GM04503 (cell line): ENCODE results near the gene GPT2.
"Not testable (repeated sequence)": the region's sequence is repeated elsewhere in the genome, so short reads cannot be mapped to it uniquely, and the experiment has no call there.

Source experiments
- DNase-seq: peaks from one replicate; pipeline ENCODE4 v3.0.0-alpha.2; 2012; ENCODE audit warnings: low read depth

GPT2 gene

DNA sequence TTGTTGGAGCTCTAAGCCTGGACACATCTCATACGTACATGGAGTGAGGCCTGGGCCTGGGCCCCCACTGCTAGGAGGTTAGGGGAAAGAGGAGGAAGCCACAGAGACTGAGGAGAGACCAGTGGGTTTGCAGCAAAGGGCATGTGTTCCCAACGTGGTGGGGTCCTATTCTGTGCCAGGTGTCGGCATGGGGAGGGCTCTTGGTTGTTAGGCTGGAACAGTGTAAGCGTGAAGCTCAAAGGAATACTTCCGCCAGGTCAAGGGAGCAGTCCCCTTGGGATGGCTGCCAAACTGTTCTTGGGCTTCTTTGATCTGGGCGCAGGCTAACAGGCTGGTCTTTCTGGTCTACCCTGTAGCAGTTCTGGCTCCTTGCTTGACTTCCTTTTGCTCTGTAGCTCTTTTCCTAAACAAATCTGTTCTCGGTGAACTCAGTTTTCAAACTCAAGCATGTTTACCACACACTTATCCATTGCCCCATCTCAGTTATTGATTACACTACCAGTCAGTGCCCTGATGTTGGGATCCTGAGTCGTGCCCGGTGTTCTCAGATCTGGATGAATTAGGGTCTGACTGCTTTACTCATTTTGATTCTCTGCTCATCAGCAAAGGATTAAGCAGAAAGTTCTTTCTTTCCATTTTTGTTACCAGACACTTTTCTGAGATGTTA lies 36.4 kb downstream of the GPT2 start:
- DNase-seq: no peak

DNA sequence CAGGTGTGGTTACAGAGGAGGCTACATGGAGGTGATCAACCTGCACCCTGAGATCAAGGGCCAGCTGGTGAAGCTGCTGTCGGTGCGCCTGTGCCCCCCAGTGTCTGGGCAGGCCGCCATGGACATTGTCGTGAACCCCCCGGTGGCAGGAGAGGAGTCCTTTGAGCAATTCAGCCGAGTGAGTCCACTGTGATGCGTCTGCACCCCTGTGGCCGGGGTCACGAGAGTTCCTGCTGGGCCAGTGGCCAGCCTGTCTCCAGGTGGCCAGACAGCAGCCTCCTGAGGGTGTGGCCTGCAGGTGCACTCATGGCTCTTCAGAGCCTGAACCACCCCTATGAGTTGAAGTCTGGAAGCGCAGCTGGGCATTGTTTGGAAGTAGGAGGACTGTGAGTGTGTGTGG lies 38.1 kb downstream of the GPT2 start:
- DNase-seq: no peak

DNA sequence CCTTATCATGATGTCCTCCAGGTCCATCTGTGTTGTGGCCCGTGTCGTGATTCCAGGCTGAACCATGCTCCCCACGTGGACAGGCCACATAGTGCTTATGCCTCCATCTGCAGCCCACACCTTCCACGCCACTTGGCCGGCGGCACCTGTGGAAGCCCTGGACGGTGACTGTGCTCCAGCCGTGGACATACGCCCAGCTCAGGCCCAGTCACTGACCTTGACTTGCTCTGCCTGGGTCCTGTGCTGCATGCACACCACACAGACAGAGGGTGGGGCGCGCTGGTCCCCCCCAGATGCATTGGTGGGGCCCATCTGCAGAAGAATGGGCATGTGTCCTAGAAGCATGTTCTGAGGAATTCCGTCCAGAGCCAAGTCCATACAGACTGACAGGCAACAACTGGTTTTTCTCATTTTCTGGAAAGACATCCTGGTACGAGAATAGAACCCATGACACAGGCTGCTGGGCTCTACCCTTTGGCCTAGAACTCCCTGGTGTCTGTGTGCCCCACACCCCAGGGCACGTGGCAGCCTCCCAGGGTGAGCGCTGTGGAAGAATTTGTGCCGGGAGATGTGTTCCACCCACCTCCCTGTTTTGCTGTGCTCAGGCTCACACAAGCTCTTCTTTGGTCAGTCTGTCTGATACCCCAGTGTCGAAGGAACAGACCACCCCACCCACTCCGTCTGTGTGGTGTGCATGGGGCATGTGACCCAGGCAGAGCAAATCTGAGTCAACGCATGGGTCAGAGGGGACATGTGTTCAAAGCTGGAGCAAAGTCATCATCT lies 39.5 kb downstream of the GPT2 start:
- no peak for DNase-seq

DNA sequence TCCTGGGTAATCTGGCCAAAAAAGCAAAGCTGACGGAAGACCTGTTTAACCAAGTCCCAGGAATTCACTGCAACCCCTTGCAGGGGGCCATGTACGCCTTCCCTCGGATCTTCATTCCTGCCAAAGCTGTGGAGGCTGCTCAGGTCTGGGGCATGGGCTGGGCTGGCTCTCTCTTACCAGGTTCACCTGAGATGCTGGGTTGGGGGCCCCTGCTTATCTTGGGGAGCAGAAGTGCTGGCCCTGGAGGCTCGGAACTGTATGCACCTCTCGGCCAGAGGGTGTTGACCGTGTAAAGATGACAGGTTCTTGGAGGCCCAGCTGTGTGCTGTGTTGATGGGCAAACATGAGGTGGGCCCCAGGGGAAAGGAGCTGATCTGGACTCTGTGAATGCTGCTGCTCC lies 40.2 kb downstream of the GPT2 start:
- no peak for DNase-seq

DNA sequence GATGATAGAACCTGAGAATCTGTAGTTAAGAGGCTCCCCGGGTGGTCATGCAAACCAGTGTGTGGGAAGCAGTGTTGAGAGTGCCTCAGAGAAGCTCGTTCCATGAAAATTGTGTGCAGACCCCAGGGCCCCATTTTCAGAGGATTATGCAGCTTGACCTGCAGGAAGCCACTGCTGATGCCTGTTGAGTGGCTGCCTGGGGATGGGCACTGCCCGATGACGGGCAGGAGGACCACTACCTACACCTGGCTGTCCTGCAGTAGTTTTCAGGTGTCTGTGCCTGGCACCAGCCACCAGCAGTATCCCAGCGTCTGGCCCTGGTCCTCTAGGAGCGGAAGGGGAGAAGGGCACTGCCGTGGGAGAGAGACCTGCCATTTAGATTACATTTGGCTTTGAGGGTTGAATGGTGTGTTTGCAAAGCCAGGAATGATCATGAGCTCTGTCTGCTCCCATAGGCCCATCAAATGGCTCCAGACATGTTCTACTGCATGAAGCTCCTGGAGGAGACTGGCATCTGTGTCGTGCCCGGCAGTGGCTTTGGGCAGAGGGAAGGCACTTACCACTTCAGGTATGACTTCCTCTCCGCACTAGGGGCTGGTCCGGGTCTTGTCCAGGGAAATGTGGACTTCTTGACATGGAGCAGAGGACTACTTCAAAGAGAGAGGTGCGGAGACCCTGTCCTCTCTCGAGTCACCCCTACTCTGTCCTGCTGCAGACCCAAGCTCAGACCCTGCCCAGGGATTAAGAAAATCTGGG lies 42.5 kb downstream of the GPT2 start:
- DNase-seq: no peak

DNA sequence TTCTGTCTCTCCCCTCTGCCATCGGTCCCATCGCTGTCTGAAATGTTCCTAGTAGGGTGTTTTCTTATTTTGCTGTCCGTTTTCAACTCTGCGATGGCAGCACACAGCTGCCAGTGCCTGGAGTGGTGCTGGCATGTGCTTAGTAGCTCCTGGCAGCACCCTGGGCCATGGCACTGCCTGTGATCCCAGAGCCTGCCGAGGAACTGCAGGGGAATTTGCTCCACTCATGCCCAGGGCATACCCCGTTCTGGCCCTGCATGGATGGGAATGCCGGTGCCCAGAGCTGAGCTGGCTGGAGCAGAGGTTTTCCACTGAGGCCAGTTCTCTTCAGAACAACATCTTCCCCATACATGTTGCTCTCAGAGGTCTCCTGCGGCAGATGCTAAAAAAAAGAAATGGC lies 43.1 kb downstream of the GPT2 start:
- DNase-seq: no peak

DNA sequence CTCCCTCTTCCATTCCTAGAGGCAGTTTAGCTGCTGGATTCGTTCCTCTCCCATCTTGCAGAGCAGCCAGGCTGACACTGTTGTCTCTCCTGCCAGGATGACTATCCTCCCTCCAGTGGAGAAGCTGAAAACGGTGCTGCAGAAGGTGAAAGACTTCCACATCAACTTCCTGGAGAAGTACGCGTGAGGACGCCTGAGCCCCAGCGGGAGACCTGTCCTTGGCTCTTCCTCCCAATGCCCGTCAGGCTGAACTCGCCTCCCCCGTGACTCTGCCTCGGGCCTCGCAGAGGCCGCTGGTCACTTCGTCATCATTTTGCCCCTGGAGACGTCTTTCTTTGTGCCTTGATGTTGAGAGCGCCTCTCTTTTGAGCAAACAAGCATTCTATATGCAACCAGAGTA lies 44.6 kb downstream of the GPT2 start:
- no peak for DNase-seq

DNA sequence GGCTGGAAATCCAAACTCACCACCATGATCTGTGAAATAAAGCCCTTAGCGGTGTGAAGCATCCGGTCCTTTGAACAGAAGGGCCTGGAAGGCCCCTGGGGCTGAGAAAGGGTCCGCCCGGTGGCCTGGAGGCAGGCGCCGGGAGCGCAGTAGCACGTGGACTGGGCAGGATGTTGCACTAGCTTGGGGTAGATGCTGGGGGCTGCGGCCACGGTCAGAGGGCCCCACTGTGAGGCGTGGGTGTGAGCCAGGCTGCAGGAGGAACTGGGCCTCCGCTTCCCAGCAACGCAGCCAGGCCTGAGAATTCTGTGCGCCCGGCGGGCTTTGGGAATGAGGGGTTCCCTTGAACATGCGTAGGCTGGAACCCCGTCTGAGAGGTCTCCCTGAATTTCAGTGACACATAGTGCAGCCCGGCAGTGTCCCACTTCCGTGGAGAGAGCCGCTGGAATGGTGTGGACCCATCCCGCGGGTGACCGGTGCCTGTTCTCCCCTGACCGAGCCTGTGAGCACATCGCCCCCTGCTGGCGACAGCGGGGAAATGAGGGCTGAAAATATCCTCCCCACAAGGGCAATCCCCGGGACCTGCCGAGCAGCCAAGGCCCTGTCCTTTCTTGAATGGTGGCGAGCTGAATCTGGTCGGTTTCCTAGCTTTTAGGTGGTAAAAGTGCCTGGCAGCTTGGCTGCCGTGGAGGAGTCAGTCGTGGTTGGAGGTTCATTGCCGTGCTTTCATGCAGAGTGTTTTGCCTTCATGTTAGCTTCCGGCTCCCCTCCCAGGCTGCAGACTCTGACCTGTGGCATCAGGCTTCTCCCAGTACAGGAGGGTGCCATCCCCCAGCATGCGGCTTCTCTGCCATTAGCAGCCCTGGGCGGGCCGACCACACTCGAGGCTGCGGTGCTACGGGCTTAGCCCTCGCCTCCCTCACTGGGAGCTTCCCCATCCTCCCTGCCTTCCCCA lies 45.5 kb downstream of the GPT2 start:
- no peak for DNase-seq

DNA sequence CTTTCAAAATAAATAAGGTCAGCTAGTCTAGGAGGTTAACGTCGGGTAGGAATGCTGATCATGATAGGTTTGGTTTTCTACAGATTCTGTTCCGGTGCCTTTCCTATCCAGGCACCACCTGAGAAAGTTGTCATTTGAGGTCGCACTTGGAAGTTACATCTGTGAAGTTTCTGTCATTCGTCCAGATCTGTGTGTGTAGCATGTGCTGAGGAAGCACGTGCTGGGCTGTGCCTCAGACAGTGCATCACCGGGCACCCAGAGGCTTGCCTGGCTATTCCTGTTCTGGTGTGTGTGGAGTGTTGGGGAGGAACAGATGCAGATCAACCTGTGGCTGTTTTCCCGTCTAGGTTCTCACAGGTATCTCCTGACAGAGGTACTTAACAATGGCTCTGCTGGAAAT lies 46.7 kb downstream of the GPT2 start:
- no peak for DNase-seq

DNA sequence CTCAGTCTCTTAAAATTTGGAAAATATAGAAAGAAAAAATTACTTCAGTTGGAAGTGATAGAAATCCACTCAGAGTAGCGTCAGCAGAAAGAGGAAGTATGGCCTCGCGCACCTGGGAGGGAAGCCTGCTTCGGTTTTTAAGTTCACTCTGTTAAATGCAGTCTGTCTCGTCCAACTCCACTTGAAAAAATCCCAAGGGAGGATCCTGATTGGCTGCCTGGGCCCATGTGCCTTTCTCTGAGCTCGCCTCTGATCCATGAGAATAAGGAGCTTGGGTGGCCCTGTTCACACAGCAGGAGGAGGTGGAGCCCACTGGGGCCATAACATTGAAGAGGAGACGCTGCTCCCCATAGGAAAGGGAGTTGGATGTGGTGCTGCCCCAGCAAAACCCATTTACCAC lies 48.6 kb downstream of the GPT2 start:
- DNase-seq: no peak

DNA sequence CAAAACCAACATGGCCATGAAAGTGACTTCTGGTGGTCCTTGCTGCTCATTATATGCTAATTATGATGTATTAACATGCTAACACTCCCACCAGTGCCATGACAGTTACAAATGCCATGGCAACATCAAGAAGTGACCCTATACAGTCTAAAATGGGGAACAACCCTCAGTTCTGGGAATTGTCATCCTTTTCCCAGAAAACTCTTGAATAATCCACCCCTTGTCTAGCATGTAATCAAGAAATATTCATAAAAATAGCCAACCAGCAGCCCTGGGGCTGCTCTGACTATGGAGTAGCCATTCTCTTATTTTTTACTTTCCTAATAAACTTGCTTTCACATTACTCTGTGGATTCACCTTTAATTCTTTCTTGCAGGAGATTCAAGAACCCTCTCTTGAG lies 53.4 kb downstream of the GPT2 start:
- DNase-seq: no peak

DNA sequence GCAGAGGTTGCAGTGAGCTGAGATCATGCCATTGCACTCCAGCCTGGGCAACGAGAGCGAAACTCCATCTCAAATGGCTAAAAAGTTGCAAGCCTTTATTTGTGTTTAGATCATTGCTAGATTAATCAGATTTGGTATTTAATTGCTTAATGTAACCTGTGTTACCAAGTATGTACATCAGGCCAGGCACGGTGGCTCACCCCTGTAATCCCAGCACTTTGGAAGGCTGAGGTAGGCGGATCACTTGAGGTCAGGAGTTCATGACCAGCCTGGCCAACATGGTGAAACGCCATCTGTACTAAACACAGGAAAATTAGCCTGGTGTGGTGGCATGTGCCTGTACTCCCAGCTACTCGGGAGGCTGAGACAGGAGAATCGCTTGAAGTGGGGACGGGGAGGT lies 60.6 kb downstream of the GPT2 start:
- DNase-seq: not testable (repeated sequence)

DNA sequence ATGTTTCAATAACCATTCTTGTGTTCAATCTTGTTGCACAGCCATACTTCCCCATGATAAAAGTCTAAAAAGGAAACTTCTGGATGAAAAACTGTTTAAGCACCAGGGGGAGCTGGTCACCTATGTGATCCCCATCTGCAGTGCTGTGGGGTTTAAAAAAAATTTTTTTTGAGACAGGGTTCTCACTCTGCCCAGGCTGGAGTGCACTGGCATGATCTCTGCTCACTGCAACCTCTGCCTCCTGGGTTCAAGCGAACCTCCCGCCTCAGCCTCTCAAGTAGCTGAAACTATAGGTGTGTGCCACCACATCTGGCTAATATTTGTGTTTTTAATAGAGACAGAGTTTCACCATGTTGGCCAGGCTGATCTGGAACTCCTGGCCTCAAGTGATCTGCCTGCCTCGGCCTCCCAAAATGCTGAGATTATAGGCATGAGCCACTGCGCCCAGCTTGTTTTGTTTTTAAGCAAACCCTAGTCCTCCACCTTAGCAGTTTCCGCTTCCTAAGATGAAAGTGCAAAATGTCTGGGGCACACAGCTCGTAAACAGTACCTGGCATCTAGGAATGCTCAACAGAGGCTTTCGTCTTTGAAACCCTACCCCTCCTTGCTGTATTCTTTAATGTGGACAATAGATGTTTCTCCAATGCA lies 63.9 kb downstream of the GPT2 start:
- DNase-seq: no peak

DNA sequence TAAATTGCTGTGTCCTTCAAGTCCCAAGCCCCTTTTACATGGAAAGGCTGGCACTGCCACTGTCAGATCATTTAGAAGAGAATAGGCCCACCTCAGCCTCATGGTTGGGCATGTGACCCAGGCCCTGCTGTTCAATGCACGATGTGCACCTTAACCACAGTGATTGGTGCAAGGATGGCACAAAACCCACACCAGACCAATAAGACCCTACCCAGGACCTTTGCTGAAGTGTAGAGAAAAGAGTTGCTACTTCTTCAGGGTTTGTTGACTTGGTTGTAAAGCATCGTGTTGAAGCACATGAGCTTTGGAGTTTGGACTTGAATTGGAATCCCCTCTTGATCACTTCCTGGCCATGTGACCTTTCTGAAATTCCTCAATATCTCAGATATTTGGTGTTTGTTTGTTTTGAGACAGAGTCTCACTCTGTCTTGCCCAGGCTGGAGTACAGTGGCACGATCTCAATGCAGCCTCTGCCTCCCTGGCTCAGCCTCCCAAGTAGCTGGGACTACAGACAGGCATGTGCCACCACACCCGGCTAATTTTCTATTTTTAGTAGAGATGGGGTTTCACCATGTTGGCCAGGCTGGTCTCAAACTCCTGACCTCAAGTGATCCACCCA lies 64.5 kb downstream of the GPT2 start:
- DNase-seq: no peak

DNA sequence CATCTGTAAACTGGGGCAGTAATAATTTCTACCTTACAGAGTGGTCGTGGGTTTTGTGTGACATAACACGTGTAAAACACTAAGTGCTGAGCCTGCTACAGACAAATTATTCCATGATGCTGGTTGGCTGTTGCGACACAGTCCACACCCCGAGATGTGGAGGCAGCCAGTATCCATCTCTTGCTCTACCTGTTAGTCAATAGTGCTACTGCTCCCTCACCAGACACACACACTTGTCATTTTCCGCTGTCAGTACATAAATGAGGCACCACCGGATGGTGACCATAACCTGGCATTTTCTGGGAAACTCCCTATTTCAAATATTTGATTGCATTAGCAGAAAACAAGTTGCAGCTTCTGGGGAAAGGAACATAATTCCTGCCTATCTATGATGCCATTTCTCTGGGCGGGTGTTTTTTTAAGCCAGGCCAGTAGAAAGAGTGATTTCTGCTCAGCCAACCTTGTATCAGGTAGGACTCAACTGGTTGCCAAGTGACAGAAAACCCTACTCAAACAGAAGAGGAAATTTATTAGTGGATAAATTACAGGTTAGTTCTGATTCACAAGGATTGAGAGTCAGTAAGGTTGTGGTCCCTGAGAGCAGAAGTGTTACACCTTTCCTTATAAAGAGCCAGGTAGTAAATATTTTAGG lies 65.2 kb downstream of the GPT2 start:
- no peak for DNase-seq

DNA sequence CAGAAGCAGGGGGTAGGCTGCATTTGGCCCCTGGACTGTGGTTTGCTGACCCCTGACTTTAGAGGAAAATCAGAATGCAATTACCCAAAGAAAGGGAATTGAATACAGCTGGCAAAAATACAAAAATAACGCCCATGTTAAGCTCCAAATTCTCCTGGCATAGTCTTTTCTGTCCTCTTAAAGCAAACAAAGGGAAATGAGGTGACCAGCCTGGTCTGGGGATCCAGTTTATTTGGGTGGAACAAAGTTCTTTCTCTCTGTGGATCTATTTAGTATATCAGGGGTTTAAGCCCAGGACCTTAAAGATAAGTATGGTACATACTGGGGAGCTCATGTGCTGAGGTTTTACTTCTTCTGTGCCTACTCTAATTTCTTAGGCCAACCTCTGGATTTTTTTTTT lies 65.8 kb downstream of the GPT2 start:
- no peak for DNase-seq

DNA sequence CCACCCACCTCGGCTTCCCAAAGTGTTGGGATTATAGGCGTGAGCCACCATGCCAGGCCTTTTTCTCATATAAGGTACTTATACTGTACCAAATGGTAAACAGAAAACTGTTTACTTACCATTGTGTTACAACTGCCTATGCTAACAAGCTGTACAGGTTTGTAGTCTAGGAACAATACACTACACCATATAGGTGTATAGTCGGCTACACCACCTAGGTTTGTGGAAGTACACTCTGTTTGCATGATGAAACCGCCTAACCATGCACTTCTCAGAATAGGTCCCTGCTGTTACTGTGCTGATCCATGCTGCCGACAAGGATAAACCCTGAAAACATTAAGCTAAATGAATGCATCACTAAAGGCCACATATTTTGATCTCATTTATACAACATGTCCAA lies 70.4 kb downstream of the GPT2 start:
- DNase-seq: no peak

DNA sequence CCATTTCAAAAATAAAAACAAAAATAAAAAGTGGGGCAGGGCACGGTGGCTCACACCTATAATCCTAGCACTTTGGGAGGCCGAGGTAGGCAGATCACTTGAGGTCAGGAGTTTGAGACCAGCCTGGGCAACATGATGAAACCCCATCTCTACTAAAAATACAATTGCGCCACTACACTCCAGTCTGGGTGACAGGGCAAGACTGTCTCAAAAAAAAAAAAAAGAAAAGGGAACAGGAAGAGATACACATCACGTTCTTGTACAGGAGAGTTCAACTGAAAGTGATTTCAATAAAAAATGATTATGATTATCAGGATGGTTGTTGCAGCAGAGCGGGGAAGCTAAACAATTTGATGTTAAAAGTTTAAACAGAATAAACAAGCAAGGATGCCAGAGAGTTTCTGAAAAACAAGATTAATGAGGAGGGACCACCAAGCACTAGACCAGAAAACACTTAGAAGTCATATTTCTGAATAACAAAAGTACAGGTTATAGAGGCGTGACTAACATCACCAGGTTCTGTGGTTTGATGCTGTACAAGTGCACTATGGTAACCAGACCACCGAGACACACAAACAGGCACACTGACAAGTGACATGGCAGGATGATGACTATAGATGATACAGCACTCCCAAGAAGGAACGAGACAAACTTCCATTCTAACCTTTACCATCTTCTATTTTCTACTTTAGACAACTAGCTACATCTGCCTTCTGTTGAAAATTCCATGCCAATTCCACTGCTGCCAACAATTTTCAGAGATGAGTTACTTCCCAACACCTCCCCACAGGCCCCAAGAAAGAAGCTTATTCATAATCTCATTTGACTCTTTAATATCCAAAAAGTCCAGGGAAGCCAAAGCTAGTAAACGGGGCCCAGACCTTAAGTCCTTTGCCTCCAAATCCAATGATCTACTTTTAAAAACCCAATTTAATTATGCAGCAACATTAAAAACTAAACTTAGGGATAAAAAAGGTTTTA lies 77.5 kb downstream of the GPT2 start:
- DNase-seq: peak; percentile 27

DNA sequence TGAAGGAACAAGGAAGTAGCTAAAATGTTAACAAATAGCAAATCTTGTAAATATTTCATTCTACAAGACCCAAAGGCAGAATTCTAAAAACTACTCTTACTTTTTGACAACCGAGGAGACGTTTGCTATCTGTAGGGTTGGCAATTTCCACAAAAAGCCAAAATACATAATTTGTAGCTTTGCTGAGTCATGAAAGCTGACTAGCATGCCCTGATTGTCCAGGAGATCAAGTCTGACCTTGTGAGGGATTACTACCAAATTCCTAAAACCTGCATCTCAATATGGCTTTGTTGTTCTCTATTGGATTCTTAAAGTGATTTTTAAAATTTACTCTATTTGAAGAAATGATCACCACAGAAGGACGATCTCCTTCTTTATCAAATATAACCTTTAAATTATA lies 78.5 kb downstream of the GPT2 start:
- no peak for DNase-seq
